ENCODE results near the gene TOGARAM1.

TOGARAM1 gene

GRCh38 chr14:45094275-45094674 is 132.3 kb downstream of the TOGARAM1 start:
- Histone ChIP-seq H2BK120ac (ENCODE audit: low read depth, low read length) (no peak overlapping the region), H4K91ac (ENCODE audit: low read length) (no peak overlapping the region), H3K18ac (ENCODE audit: low read depth in 1 of 2, low read length in 2 of 2) (no peak overlapping the region), H2AFZ (ENCODE audit: low read depth, low read length) (no peak overlapping the region), H2AK5ac (ENCODE audit: low read length, severe bottlenecking) (no peak overlapping the region), H3K14ac (ENCODE audit: low read length in 2 of 2) (no peak overlapping the region), H3K36me3 (ENCODE audit: control insufficient read depth in 1 of 2, insufficient read depth in 2 of 2, low read depth in 1 of 2, low read length in 2 of 2) (peaks cover 6 to 47% of the 10 kb centered on the region in 2 experiments), H2BK5ac (ENCODE audit: low read depth, low read length, poor library complexity, severe bottlenecking) (no peak overlapping the region), H3K27me3 (ENCODE audit: control insufficient read depth in 1 of 2, insufficient read depth in 1 of 2, low read length in 2 of 2) (no peaks in the 10 kb centered on the region), H3K9me3 (ENCODE audit: control insufficient read depth, low read length) (no peaks in the 10 kb centered on the region), H2BK15ac (ENCODE audit: low read depth, poor library complexity, severe bottlenecking) (no peak overlapping the region), H2BK12ac (ENCODE audit: low read length in 2 of 2) (no peak overlapping the region), H3K4ac (ENCODE audit: low read depth in 1 of 2, low read length in 2 of 2) (no peak overlapping the region), H3K4me1 (ENCODE audit: control insufficient read depth, insufficient read depth, low read depth, low read length) (peaks cover 4% of the 10 kb centered on the region), H4K8ac (ENCODE audit: low read length) (no peak overlapping the region), H3K27ac (ENCODE audit: low read length, poor library complexity, severe bottlenecking) (no peak overlapping the region), H3K9ac (ENCODE audit: low read length) (no peak overlapping the region), H3K23ac (ENCODE audit: low read length in 2 of 2) (no peak overlapping the region), H3K79me1 (replicated peaks; ENCODE audit: low read length, poor library complexity, severe bottlenecking) (peaks cover 5% of the 10 kb centered on the region), H3K4me2 (ENCODE audit: low read length, poor library complexity, severe bottlenecking) (no peak overlapping the region), H3K4me3 (ENCODE audit: insufficient read depth in 1 of 2, low read depth in 1 of 2, low read length in 2 of 2) (no peak overlapping the region)
- WGBS: 95% methylated on average over 2 of the region's 2 CpGs
- DNase-seq: no peak

DNA sequence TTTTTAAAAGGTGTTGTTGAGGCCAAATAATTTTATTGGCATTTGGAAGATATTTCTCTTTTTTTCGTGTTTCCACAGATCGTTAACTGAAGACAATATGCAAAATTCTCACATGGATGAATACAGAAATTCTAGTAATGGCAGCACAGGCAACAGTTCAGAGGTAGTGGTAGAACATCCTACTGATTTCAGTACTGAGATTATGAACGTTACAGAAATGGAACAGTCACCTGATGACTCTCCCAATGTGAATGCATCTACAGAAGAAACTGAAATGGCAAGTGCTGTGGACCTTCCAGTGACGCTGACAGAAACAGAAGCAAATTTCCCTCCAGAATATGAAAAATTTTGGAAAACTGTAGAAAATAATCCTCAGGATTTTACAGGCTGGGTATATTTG is 133.2 kb downstream of the TOGARAM1 start:
- Histone ChIP-seq H2AFZ (ENCODE audit: low read depth, low read length) (no peak overlapping the region), H3K36me3 (ENCODE audit: control insufficient read depth in 1 of 2, insufficient read depth in 2 of 2, low read depth in 1 of 2, low read length in 2 of 2) (peaks cover 9 to 55% of the 10 kb centered on the region in 2 experiments), H3K9ac (ENCODE audit: low read length) (no peak overlapping the region), H2BK120ac (ENCODE audit: low read depth, low read length) (no peak overlapping the region), H3K4ac (ENCODE audit: low read depth in 1 of 2, low read length in 2 of 2) (no peak overlapping the region), H3K23ac (ENCODE audit: low read length in 2 of 2) (no peak overlapping the region), H2AK5ac (ENCODE audit: low read length, severe bottlenecking) (no peak overlapping the region), H4K91ac (ENCODE audit: low read length) (no peak overlapping the region), H3K9me3 (ENCODE audit: control insufficient read depth, low read length) (no peaks in the 10 kb centered on the region), H4K8ac (ENCODE audit: low read length) (no peak overlapping the region), H3K18ac (ENCODE audit: low read depth in 1 of 2, low read length in 2 of 2) (no peak overlapping the region), H2BK5ac (ENCODE audit: low read depth, low read length, poor library complexity, severe bottlenecking) (no peak overlapping the region), H3K4me3 (ENCODE audit: insufficient read depth in 1 of 2, low read depth in 1 of 2, low read length in 2 of 2) (no peak overlapping the region), H2BK12ac (ENCODE audit: low read length in 2 of 2) (no peak overlapping the region), H3K14ac (ENCODE audit: low read length in 2 of 2) (no peak overlapping the region), H3K79me1 (replicated peaks; ENCODE audit: low read length, poor library complexity, severe bottlenecking) (peaks cover 7% of the 10 kb centered on the region), H2BK15ac (ENCODE audit: low read depth, poor library complexity, severe bottlenecking) (no peak overlapping the region), H3K4me2 (ENCODE audit: low read length, poor library complexity, severe bottlenecking) (no peak overlapping the region), H3K4me1 (ENCODE audit: control insufficient read depth, insufficient read depth, low read depth, low read length) (peaks cover 1% of the 10 kb centered on the region), H3K27me3 (ENCODE audit: control insufficient read depth in 1 of 2, insufficient read depth in 1 of 2, low read length in 2 of 2) (no peaks in the 10 kb centered on the region), H3K27ac (ENCODE audit: low read length, poor library complexity, severe bottlenecking) (no peak overlapping the region)
- WGBS: 97% methylated on average over 4 of the region's 4 CpGs
- no peak for DNase-seq

GRCh38 chr14:45096218-45096617 is 134.2 kb downstream of the TOGARAM1 start:
- no peak overlapping the region for H3K18ac ChIP-seq (ENCODE audit: low read depth in 1 of 2, low read length in 2 of 2)
- peaks cover 8% of the 10 kb centered on the region for H3K79me1 ChIP-seq (replicated peaks; ENCODE audit: low read length, poor library complexity, severe bottlenecking)
- no peak overlapping the region for H4K8ac ChIP-seq (ENCODE audit: low read length)
- 96% methylated on average over 3 of the region's 4 CpGs for WGBS
- no peak overlapping the region for H3K4ac ChIP-seq (ENCODE audit: low read depth in 1 of 2, low read length in 2 of 2)
- no peak overlapping the region for H2BK15ac ChIP-seq (ENCODE audit: low read depth, poor library complexity, severe bottlenecking)
- H3K4me3 ChIP-seq (ENCODE audit: insufficient read depth in 1 of 2, low read depth in 1 of 2, low read length in 2 of 2): no peak overlapping the region
- H3K14ac ChIP-seq (ENCODE audit: low read length in 2 of 2): no peak overlapping the region
- H4K91ac ChIP-seq (ENCODE audit: low read length): no peak overlapping the region
- no peak overlapping the region for H2BK120ac ChIP-seq (ENCODE audit: low read depth, low read length)
- no peak overlapping the region for H2BK5ac ChIP-seq (ENCODE audit: low read depth, low read length, poor library complexity, severe bottlenecking)
- peaks cover 9 to 65% of the 10 kb centered on the region in 2 experiments for H3K36me3 ChIP-seq (ENCODE audit: control insufficient read depth in 1 of 2, insufficient read depth in 2 of 2, low read depth in 1 of 2, low read length in 2 of 2)
- H3K9ac ChIP-seq (ENCODE audit: low read length): no peak overlapping the region
- no peak overlapping the region for H3K27ac ChIP-seq (ENCODE audit: low read length, poor library complexity, severe bottlenecking)
- H3K27me3 ChIP-seq (ENCODE audit: control insufficient read depth in 1 of 2, insufficient read depth in 1 of 2, low read length in 2 of 2): no peaks in the 10 kb centered on the region
- H2BK12ac ChIP-seq (ENCODE audit: low read length in 2 of 2): no peak overlapping the region
- no peak overlapping the region for H2AK5ac ChIP-seq (ENCODE audit: low read length, severe bottlenecking)
- H3K4me2 ChIP-seq (ENCODE audit: low read length, poor library complexity, severe bottlenecking): no peak overlapping the region
- H3K23ac ChIP-seq (ENCODE audit: low read length in 2 of 2): no peak overlapping the region
- peaks cover under 1% of the 10 kb centered on the region for H3K4me1 ChIP-seq (ENCODE audit: control insufficient read depth, insufficient read depth, low read depth, low read length)
- H2AFZ ChIP-seq (ENCODE audit: low read depth, low read length): no peak overlapping the region
- no peaks in the 10 kb centered on the region for H3K9me3 ChIP-seq (ENCODE audit: control insufficient read depth, low read length)
- DNase-seq: no peak

GRCh38 chr14:45103806-45104205 is 141.8 kb downstream of the TOGARAM1 start:
- no peak overlapping the region for H3K14ac ChIP-seq (ENCODE audit: low read length in 2 of 2)
- H3K4me3 ChIP-seq (ENCODE audit: insufficient read depth in 1 of 2, low read depth in 1 of 2, low read length in 2 of 2): no peak overlapping the region
- H2BK120ac ChIP-seq (ENCODE audit: low read depth, low read length): no peak overlapping the region
- no peak overlapping the region for H2BK12ac ChIP-seq (ENCODE audit: low read length in 2 of 2)
- H2AK5ac ChIP-seq (ENCODE audit: low read length, severe bottlenecking): no peak overlapping the region
- H2BK5ac ChIP-seq (ENCODE audit: low read depth, low read length, poor library complexity, severe bottlenecking): no peak overlapping the region
- no peaks in the 10 kb centered on the region for H3K4me1 ChIP-seq (ENCODE audit: control insufficient read depth, insufficient read depth, low read depth, low read length)
- peaks cover 14 to 92% of the 10 kb centered on the region in 2 experiments for H3K36me3 ChIP-seq (ENCODE audit: control insufficient read depth in 1 of 2, insufficient read depth in 2 of 2, low read depth in 1 of 2, low read length in 2 of 2)
- H3K27ac ChIP-seq (ENCODE audit: low read length, poor library complexity, severe bottlenecking): no peak overlapping the region
- H3K79me1 ChIP-seq (replicated peaks; ENCODE audit: low read length, poor library complexity, severe bottlenecking): peaks cover 12% of the 10 kb centered on the region
- H4K91ac ChIP-seq (ENCODE audit: low read length): no peak overlapping the region
- H3K9me3 ChIP-seq (ENCODE audit: control insufficient read depth, low read length): no peaks in the 10 kb centered on the region
- no peak overlapping the region for H3K4me2 ChIP-seq (ENCODE audit: low read length, poor library complexity, severe bottlenecking)
- no peak overlapping the region for H3K18ac ChIP-seq (ENCODE audit: low read depth in 1 of 2, low read length in 2 of 2)
- no peak for DNase-seq
- no peaks in the 10 kb centered on the region for H3K27me3 ChIP-seq (ENCODE audit: control insufficient read depth in 1 of 2, insufficient read depth in 1 of 2, low read length in 2 of 2)
- H3K23ac ChIP-seq (ENCODE audit: low read length in 2 of 2): no peak overlapping the region
- H3K9ac ChIP-seq (ENCODE audit: low read length): no peak overlapping the region
- no peak overlapping the region for H2BK15ac ChIP-seq (ENCODE audit: low read depth, poor library complexity, severe bottlenecking)
- no peak overlapping the region for H3K4ac ChIP-seq (ENCODE audit: low read depth in 1 of 2, low read length in 2 of 2)
- H4K8ac ChIP-seq (ENCODE audit: low read length): no peak overlapping the region
- no peak overlapping the region for H2AFZ ChIP-seq (ENCODE audit: low read depth, low read length)

Data from mesenchymal stem cell (in vitro differentiated cells and primary cell).